Smooth muscle cell of the pulmonary artery (primary cell): ENCODE results near the gene NOP58. TPM values are rescaled to one million over a fixed set of nuclear protein-coding genes. Genes with fewer than 3 reads are reported as not detected.

Experiments used
- total RNA-seq: library from RNA; depleted of rRNA; stranded (reverse); fragments of >200 nt; gene quantifications from 2 replicates; pipeline ENCODE4 v1.2.3, GENCODE V29; 2014

NOP58 gene, protein sequence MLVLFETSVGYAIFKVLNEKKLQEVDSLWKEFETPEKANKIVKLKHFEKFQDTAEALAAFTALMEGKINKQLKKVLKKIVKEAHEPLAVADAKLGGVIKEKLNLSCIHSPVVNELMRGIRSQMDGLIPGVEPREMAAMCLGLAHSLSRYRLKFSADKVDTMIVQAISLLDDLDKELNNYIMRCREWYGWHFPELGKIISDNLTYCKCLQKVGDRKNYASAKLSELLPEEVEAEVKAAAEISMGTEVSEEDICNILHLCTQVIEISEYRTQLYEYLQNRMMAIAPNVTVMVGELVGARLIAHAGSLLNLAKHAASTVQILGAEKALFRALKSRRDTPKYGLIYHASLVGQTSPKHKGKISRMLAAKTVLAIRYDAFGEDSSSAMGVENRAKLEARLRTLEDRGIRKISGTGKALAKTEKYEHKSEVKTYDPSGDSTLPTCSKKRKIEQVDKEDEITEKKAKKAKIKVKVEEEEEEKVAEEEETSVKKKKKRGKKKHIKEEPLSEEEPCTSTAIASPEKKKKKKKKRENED
- total RNA-seq = 29.9 and 36.0 TPM in 2 replicates

DNA sequence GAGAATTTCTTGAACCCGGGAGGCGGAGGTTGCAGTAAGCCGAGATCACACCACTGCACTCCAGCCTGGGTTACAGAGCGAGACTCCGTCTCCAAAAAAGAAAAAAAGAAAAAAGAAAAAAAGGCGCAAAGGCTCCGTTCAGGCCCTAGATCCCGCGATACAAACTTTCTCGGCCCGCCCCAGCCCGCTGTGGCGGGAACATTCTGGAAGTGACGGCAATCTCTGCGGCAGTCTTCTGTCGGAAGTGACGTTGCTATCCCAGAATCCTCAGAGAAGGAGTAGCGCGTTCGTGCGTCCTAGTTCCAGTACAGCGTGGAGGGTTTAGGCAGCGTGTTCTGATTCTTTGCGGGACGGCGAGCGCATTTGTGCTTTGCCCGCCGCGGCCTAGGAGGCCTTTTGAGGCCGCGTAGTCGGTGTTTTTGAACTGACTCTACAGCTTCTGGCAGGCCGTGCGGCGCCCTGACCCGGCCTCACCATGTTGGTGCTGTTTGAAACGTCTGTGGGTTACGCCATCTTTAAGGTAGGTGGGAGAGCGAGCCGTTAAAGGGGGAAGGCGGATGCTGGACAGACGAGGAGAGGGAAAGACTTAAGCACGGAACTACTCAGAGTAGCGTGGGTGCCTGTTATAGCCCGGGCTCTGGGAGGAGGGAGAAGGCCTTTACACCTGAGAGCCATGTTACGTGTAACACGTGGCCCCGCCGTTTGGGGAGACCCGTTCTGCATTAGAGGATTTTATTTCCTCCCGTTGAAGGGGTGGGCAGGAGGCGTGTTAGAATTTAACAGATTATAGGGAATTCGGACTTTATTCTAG is at the start of gene NOP58:
Gene NOP58, plus strand, starts transcription at position 297 of the 811 bp plus-strand sequence. Its CDS starts 179 bp downstream, at position 476.

DNA sequence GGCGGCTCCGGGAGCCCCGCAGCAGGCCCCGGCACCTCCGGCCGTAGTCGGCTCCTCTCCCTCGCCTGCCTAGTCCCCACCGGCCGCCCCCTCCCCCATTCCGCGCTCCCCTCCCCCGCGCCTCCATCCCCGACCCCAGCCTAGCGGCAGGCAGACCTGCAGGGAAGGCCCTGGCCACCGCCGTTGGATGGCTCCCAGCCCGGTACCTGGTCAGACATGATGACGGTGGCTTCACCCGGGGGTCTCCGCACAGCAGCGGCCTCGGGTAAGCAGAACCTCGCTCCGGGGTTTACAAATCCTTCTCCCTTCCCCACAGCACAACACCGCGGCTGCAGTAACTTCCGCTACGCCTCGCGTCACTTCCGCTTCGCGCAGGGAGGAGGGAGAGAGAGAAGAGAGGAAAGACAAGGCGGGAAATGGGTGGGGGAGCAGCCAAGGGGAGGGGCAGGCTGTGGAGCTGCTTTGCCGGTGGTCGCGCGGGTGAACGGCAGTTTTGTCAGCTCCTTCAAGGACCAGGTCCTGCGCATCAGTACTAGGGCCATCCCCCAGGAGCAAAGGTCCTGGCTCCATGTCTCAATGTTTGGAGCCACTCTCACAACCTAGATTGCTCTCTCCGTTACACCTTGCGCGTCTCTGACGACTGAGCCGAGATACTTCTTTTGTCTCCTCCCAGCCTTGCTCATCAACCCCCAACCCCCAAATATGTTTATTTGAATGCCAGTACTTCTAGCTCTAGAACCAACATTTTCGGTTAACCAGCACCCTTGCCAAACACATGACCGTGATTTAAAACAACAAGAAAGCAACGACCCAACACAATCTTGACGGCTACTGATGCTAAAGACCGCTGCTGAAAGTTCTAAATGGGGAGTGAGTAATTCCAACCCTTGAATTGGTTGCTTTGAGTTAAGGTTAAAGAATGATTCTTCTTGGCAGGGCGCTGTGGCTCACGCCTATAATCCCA is 27.0 kb upstream of the NOP58 start, which contains the start of gene SUMO1:
Gene SUMO1, minus strand, starts transcription at position 364 of the 964 bp plus-strand sequence. Its CDS starts 146 bp downstream, at position 218.

Other genes with a start within 250 kb of the NOP58 start
- gene FZD7, start 231.9 kb upstream of the NOP58 start, total RNA-seq = 24.4 and 24.8 TPM in 2 replicates
- not detected in 2 replicates for gene KIAA2012, start 192.5 kb upstream of the NOP58 start, total RNA-seq
- gene SUMO1, start 27.2 kb upstream of the NOP58 start, total RNA-seq = 52.6 and 89.5 TPM in 2 replicates
- 35.3 and 47.5 TPM in 2 replicates for gene BMPR2, start 110.6 kb downstream of the NOP58 start, total RNA-seq